Stimulated activated CD8-positive, alpha-beta memory T cell treated with anti-CD3 and anti-CD28 coated beads, Interleukin-15, amount 100 ng/mL, for 4 hours (primary cell): ENCODE measurements around the gene SIRT2.
"Not testable (repeated sequence)": the region's sequence is repeated elsewhere in the genome, so short reads cannot be mapped to it uniquely, and the experiment has no call there.

ENCODE experiments used
- DNase-seq, 2 donors: peaks; one replicate each; pipeline ENCODE4 v3.0.0-alpha.2; 2020; ENCODE audit warnings: low read depth in 2 of 2

Gene SIRT2

GRCh38 chr19:38869160-38869835 is 30.1 kb downstream of the SIRT2 start:
- no peak for DNase-seq

DNA sequence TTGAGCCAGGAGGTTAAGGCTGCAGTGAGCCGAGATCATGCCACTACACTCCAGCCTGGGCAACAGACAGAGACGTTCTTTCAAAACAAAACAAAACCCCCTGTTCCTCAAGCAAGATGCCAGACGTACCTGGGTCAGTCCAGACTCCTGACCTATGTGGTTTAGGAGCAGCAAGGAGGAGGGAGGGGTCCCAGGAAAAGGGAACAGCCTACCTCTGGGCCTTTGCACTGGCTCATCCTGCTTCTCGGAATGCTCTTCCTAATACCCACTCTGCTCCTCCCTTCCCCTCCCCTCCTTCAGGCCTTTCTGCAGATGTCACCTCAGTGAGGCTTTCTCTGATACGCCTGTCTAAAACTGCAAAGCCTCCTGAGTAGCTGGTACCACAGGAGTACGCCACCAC is 30.9 kb downstream of the SIRT2 start:
- DNase-seq = no peak

DNA sequence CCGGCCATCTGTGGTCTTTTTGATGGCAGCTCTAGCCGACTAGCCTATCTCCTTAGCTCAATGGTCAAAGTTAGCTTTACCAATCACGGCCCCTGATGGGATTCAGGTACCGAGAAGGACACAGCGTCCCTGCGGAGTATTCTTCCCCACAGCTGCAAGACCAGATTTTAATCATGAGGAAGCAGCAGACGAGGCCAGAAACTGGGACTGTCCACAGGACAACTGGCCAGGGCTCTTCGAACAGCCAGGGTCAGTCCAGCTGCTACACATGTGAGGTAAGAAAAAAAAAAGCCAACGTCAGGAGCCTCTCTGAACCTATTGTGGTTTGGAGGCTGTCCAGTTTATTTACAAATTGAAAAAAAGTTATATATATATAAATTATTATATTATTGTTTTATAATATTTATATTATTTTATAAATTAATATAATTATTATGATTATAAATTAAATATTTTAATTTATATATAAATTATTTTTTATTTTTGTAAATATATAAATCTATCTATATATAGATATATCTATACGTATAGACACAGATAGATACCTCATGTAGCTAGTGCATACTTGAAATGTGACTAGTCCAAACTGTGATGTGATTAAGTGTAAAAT is 32.1 kb downstream of the SIRT2 start:
- DNase-seq = no peak

- no peak for DNase-seq
Measured at GRCh38 chr19:38862321-38863059, 36.9 kb downstream of the SIRT2 start.

- no peak for DNase-seq
Measured at GRCh38 chr19:38861368-38861767, 38.0 kb downstream of the SIRT2 start.

DNA sequence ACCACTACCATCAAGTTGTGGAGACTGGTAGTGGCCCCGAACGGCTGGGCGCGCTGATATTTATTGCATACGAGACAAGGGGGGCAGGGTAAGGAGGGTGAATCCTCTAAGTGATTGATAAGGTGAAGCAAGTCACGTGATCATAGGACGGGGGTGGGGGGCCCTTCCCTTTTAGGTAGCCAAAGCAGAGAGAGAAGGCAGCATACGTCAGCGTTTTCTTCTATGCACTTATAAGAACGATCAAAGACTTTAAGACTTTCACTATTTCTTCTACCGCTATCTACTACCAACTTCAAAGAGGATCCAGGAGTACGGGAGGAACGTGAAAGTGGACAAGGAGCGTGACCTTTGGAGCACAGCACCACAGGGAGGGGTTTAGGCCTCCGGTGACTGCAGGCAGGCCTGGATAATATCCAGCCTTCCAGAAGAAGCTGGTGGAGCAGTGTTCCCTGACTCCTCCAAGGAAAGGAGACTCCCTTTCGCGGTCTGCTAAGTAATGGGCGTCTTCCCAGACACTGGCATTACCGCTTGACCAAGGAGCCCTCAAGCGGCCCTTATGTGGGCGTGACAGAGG is 39.7 kb downstream of the SIRT2 start:
- DNase-seq = not testable (repeated sequence)

DNA sequence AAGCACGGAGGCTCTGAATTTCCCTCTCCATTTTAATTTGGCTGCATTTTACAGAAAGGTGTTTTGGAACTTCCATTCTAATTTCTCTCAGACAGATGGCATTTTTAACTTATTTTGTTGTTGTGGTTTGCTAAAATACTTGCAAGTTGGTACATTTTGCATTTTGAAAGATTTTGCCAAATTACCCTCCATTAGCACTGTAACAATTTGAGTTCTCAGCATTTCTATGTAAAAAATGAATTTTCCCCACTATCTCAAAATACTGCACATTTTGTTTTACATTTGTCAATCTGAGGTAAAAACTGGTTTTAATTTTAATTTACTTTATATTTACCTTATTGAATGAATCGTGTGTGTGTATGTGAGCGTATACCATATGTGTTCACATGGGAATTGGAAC is 42.6 kb downstream of the SIRT2 start:
- no peak for DNase-seq

DNA sequence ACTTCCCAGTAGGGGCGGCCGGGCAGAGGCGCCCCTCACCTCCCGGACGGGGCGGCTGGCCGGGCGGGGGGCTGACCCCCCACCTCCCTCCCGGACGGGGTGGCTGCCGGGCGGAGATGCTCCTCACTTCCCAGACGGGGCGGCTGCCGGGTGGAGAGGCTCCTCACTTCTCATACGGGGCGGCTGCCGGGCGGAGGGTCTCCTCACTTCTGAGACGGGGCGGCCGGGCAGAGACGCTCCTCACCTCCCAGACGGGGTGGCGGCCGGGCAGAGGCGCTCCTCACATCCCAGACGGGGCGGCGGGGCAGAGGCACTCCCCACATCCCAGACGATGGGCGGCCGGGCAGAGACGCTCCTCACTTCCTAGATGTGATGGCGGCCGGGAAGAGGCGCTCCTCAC is 43.7 kb downstream of the SIRT2 start:
- not testable (repeated sequence) for DNase-seq

- not testable (repeated sequence) for DNase-seq
Measured at GRCh38 chr19:38854961-38855360, 44.5 kb downstream of the SIRT2 start.

GRCh38 chr19:38853214-38853613 is 46.2 kb downstream of the SIRT2 start:
- DNase-seq = no peak

- peak in 1 of 2 donors; percentile 40 for DNase-seq
Measured at GRCh38 chr19:38852231-38853044, 47.0 kb downstream of the SIRT2 start.

DNA sequence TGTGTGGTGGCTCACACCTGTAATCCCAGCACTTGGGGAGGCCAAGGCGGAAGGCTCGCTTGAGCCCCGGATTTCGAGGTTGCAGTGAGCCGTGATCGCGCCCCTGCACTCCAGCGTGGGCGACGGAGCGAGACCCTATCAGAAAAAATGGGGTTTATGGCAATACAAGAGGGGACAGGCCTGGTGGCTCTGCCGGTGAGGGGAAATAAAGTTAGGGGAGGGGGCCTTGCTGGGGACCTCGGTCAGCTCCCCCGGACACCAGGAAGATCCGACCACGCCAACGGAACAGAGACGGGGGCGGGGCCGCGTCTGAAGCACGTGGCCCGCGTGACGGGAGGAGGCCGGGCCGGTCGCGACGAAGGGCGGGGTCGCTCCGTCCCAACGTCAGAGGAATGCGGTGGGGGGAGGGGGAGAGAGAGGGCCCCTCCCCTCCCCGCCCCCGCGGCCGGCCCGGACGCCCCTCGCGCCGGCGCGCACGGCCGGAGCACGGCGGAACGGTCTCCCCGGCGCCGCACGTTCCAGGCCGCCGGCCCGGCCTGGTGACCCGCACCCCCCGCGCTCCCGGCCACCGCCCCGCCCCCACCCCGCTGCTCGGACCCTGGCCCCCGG is 47.7 kb downstream of the SIRT2 start:
- peak; percentile 75 to 81 for DNase-seq

DNA sequence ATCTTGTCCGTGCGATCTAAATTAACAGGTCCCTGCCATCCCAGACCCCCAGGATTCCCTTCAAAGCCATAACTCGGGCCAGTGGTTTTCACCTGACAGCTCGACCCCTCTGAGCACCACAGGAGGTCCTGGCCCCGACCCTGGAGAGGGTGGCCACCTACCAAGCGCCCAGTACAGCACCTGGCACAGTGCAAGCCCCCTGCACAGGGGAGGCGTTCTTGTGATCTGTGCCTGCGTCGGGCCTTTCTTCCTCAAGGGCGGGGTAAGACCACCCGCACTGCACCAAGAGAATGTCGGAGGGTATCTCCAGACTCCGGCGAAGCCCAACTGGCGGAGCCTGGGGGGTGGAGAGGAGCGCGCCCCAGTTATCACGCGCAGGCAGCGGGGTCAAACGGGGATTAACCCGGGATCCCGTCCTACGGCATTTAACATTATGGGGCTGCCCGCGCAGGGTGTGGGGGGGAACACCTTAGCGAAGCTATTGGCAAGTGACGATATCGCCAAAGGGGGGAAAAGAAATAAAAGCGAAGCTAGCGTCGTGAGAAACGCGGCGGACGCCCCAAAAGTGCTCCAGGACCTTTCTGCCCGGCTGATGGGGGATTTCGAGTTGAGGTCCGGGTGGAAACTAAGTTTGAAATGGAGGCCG is 48.3 kb downstream of the SIRT2 start:
- DNase-seq = no peak

- DNase-seq = peak in 1 of 2 donors; percentile 97
Measured at GRCh38 chr19:38850436-38850975, 48.9 kb downstream of the SIRT2 start.

DNA sequence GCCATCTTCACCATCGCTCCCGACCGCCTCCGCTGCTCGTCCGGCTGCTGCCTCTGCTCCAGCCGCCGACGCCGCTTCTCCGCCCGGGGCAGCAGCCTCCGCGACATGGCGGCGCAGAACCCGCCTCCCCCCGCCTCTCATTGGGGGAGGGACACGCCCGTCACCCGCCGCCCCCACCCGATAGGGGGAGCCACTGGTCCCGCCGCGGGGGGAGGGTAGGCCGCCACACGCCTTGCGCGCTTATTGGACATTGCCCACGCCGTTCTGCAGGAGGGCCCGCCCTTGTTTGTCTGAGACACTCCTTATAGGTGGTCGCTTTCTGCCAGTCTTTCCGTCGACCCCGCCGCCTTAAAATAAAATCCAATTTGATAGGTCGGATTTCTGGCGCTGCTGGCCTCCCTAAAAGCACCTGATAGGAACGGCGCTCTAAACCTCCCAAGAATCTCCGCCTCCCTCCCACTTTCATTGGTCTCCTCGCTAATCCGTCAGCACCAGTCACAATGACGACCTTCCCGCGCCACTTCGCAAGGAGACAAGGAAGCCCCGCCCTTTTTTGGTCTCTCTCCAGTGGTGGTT is 49.5 kb downstream of the SIRT2 start, which contains the start of gene HNRNPL:
HNRNPL (minus strand) TSS at position 127 of the 576 bp plus-strand sequence; CDS start at position 107, 20 bp downstream.
- peak; percentile 98 to 99 for DNase-seq

DNA sequence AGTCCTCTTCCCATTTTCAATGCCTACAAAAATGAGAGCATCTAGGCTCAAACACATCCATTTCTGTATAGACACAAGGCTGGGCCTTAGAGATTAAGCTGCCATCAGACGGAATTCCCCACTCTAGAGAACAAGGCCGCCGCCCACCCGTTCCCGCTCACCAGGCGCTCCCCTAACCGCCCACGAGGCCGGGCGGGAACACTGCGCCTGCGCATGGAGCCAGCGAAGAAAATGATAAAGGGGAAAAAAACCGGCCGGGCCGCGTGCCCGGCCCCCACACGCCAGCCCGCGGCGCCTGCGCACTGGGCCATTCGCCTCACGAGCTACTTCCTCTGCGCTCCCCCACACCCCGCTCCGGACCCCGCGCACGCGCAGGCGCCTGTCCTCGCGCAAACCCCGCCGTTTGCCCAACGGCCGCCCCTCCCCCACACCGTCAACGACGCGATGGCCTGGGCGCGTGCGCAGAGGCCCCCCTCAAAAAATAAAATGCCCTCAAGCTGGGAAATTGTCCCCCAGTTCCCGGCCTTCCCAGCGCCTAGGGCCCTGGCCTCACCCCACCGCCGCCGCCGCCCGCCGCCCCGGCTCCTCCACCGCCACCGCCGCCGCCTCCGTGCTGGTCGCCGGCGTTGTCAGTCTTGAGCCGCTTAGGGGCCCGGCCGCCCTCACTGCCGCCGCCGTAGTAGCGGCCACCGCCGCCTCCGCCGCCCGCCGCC is 50.1 kb downstream of the SIRT2 start:
- peak; percentile 97 to 99 for DNase-seq

- no peak for DNase-seq
Measured at GRCh38 chr19:38848299-38849146, 50.9 kb downstream of the SIRT2 start.

GRCh38 chr19:38846097-38846496 is 53.3 kb downstream of the SIRT2 start:
- DNase-seq = no peak
